Kidney (tissue), 14 donors: ENCODE measurements around the gene NFILZ. TPM values are rescaled to one million over a fixed set of nuclear protein-coding genes. Genes with fewer than 3 reads are reported as not detected.
"Not testable (repeated sequence)": the region's sequence is repeated elsewhere in the genome, so short reads cannot be mapped to it uniquely, and the experiment has no call there.

ENCODE experiments used
- DNase-seq, 5 donors: peaks; one replicate each; pipeline ENCODE4 v3.0.0-alpha.2; 2013 to 2020
- FAIRE-seq: peaks from 2 replicates; lab custom pipeline; 2012; peaks lifted over from hg19 to GRCh38; lab: Jason Lieb, UNC
- H3K27ac ChIP-seq, 2 donors: one replicate each; pipeline ENCODE4 v1.7.0; 2013; ENCODE audit warnings: low read depth in 2 of 2, low read length in 2 of 2, inconsistent platforms in 1 of 2
- H3K27me3 ChIP-seq: one replicate; pipeline ENCODE4 v1.7.1; 2013; ENCODE audit warnings: low read length, inconsistent platforms; ENCODE audit not compliant: control insufficient read depth, insufficient read depth
- H3K36me3 ChIP-seq, 3 donors: one replicate each; pipeline versions ENCODE4 v1.7.0 to v1.7.1; 2013; ENCODE audit warnings: low read length in 3 of 3, control low read depth in 1 of 3, inconsistent platforms in 1 of 3; ENCODE audit not compliant: insufficient read depth in 3 of 3, control insufficient read depth in 2 of 3
- H3K4me1 ChIP-seq, 3 donors: one replicate each; pipeline versions ENCODE4 v1.7.0 to v1.7.1; 2013; ENCODE audit warnings: low read length in 3 of 3, inconsistent platforms in 1 of 3, low read depth in 1 of 3; ENCODE audit not compliant: control insufficient read depth in 2 of 3, insufficient read depth in 2 of 3
- H3K4me3 ChIP-seq, 3 donors: one replicate each; pipeline versions ENCODE4 v1.7.0 to v1.8.1; 2013; ENCODE audit warnings: low read length in 3 of 3, control low read depth in 1 of 3, inconsistent platforms in 1 of 3
- H3K9ac ChIP-seq, 3 donors: one replicate each; pipeline versions ENCODE4 v1.7.0 to v1.7.1; 2013; ENCODE audit warnings: low read length in 3 of 3, control low read depth in 1 of 3, inconsistent platforms in 1 of 3
- H3K9me3 ChIP-seq, 3 donors: one replicate each; pipeline versions ENCODE4 v1.7.0 to v1.7.1; 2013; ENCODE audit warnings: low read length in 3 of 3, control low read depth in 1 of 3, inconsistent platforms in 1 of 3; ENCODE audit not compliant: control insufficient read depth in 2 of 3, insufficient read depth in 1 of 3
- intact Hi-C: fragments of 100-400 bp; cut with DNase I; formaldehyde crosslinking; loops from one replicate; pipeline ENCODE4 v1.11.1; 2022
- polyA plus RNA-seq: library from polyadenylated mRNA; stranded (reverse); fragments of 350-450 nt; fragmentation: Illumina TruSeq; extraction: RNeasy Lipid Tissue Mini Kit (QIAGEN cat#74804); gene quantifications from one replicate; pipeline ENCODE4 v1.2.3, GENCODE V29; 2014; ENCODE audit warnings: low read depth, low replicate concordance; ENCODE audit not compliant: insufficient read depth
- total RNA-seq: library from RNA; stranded (reverse); fragmentation: NEBNext Ultra II Directional; extraction: Animal tissue kit (Norgen Biotek cat#: 25700); gene quantifications from one replicate; pipeline ENCODE4 v1.2.1, GENCODE V29; 2021
- TF ChIP-seq, protein P1 (sequence below): IDR thresholded peaks from 3 replicates; pipeline ENCODE4 v1.5.1; 2012; ENCODE audit warnings: mild to moderate bottlenecking, moderate library complexity, borderline replicate concordance; ENCODE audit not compliant: insufficient read depth; ENCODE audit errors: extremely low read depth
- donor health status: control.
- donor health status: control.
- donor health status: control.
- donor health status: control.
- donor health status: control.
- donor health status: DM: yes; HTN: yes; CAD: no.
- donor health status: Normal renal cell carcinoma (clear cell type).

NFILZ gene
- total and polyA plus RNA-seq, 2 donors from 2014 or later: not detected

DNA sequence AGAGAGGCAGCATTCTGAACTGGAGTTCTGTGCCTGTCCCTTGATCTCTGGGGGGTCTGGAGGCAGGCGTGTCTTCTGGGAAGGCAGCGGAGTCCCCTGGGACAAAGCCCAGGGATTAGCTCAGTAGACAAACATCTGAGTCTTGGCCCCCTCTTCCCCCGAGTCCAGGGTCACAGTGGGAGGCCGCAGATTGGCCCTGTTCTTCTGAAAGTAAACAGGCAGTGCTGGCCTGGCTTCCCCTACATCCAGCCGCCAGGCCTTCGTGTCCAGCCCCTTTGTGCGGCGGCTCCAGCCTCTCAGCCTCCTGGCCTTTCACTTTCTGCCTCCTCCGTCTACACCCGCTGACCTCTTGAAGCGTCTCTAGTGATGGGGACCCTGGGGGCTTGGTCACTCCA lies 989 bp downstream of the NFILZ start:
- no peaks in the 10 kb centered on the region for H3K36me3 ChIP-seq
- FAIRE-seq (no peak), DNase-seq (peak in 2 of 5 donors; percentile 59 to 95)
- H3K27ac ChIP-seq: peak overlapping the region in 1 of 2 donors; percentile 41
- TF ChIP-seq, protein P1, sequence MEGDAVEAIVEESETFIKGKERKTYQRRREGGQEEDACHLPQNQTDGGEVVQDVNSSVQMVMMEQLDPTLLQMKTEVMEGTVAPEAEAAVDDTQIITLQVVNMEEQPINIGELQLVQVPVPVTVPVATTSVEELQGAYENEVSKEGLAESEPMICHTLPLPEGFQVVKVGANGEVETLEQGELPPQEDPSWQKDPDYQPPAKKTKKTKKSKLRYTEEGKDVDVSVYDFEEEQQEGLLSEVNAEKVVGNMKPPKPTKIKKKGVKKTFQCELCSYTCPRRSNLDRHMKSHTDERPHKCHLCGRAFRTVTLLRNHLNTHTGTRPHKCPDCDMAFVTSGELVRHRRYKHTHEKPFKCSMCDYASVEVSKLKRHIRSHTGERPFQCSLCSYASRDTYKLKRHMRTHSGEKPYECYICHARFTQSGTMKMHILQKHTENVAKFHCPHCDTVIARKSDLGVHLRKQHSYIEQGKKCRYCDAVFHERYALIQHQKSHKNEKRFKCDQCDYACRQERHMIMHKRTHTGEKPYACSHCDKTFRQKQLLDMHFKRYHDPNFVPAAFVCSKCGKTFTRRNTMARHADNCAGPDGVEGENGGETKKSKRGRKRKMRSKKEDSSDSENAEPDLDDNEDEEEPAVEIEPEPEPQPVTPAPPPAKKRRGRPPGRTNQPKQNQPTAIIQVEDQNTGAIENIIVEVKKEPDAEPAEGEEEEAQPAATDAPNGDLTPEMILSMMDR: no peak
- no peaks in the 10 kb centered on the region for H3K27me3 ChIP-seq
- no peak overlapping the region for H3K9ac ChIP-seq
- H3K4me3 ChIP-seq: no peak overlapping the region
- no peaks in the 10 kb centered on the region for H3K4me1 ChIP-seq
- intact Hi-C loops: no loop called here
- H3K9me3 ChIP-seq: peaks cover 0 to 4% (median 0%) of the 10 kb centered on the region in 3 donors

DNA sequence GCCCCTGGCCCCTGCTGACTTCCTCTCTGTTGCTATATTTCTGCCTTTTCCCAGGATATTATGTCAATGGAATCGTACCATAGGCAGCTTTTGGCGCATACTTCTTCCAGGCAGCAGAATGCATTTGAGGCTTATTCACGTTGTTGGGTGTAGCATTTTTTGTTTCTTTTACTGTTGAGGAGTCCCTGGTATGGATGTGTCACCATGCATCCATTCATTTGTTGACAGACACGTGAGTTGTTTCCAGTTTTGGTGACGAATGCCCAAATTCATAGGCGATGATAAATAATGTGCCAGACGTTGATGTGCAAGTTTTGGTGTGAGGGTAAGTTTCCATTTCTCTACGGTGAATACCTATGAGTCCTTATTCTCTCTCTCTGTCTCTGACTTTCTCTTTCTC lies 5.0 kb downstream of the NFILZ start:
- Histone ChIP-seq H3K9me3 (peaks cover 0 to 3% (median 0%) of the 10 kb centered on the region in 3 donors), H3K9ac (no peak overlapping the region), H3K36me3 (no peaks in the 10 kb centered on the region), H3K4me3 (no peak overlapping the region), H3K27me3 (no peaks in the 10 kb centered on the region), H3K27ac (no peak overlapping the region), H3K4me1 (no peaks in the 10 kb centered on the region)
- TF ChIP-seq, protein P1: no peak
- intact Hi-C loops: no loop called here
- FAIRE-seq: no peak
- no peak for DNase-seq

DNA sequence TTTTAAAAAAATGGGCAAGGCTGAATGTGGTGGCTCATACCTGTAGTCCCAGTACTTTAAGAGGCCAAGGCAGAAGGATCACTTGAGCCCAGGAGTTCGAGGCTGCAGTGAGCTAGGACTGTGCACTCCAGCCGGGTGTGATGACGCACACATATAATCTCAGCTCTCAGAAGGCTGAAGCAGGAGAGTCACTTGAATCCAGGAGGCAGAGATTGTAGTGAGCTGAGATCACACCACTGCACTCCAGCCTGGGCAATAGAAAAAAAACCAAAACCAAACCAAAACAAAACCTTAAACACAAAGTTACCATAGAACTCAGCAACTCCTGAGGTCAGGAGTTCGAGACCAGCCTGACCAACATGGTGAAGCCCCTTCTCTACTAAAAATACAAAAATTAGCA lies 6.6 kb downstream of the NFILZ start:
- H3K4me3 ChIP-seq, H3K27ac ChIP-seq, H3K4me1 ChIP-seq, intact Hi-C loops, H3K9me3 ChIP-seq, FAIRE-seq, H3K9ac ChIP-seq, H3K27me3 ChIP-seq, H3K36me3 ChIP-seq, DNase-seq: not testable (repeated sequence)

DNA sequence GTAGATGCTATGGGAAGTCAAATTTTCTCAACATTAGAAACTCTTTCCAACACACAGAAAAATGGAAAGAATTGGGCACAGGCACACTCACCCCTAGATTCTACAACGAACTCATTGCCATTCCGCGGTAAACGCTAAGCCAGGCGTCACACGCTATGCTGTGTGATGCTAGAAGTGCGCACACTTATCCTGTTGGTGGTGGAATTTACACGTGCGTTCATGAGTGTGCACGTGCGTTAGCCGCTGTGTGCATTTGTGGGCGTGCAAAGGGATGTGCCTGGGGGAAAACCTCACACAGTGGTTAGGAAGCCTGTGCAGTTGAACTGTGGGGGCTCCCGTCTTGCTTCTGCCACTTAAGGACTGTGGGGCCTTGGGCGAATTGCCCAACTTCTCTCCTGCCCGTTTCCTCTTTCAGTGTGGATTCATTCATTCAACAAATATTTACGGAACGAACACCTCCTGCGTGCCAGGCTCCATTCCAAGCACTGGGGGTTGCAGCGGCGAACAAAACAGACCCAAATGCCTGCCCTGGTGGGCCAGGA lies 7.7 kb downstream of the NFILZ start:
- no peaks in the 10 kb centered on the region for H3K4me1 ChIP-seq
- no peaks in the 10 kb centered on the region for H3K27me3 ChIP-seq
- peaks cover 0 to 5% (median 0%) of the 10 kb centered on the region in 3 donors for H3K9me3 ChIP-seq
- H3K4me3 ChIP-seq: no peak overlapping the region
- H3K27ac ChIP-seq: no peak overlapping the region
- no peak for DNase-seq
- TF ChIP-seq, protein P1: no peak
- no peak for FAIRE-seq
- H3K9ac ChIP-seq: no peak overlapping the region
- intact Hi-C loops: no loop called here
- H3K36me3 ChIP-seq: no peaks in the 10 kb centered on the region
